OCI-LY7 (cell line): ENCODE results near the gene ELP1.

ENCODE experiments used
- EZH2phosphoT487 ChIP-seq: fragments of 200-600 bp; sonication (generic); IDR thresholded peaks from 2 replicates; pipeline ENCODE4 v1.6.1; 2018; ENCODE audit warnings: low read depth, borderline replicate concordance, mild to moderate bottlenecking, mixed run types, antibody characterized with exemption, low read length, moderate library complexity, mixed read lengths
- TF ChIP-seq, protein P1 (sequence below): fragments of 200-600 bp; sonication (generic); conservative IDR thresholded peaks from 2 replicates; pipeline ENCODE4 v1.5.1; 2014; ENCODE audit warnings: mild to moderate bottlenecking, antibody characterized with exemption, low read length, moderate library complexity, mixed read lengths

DNA sequence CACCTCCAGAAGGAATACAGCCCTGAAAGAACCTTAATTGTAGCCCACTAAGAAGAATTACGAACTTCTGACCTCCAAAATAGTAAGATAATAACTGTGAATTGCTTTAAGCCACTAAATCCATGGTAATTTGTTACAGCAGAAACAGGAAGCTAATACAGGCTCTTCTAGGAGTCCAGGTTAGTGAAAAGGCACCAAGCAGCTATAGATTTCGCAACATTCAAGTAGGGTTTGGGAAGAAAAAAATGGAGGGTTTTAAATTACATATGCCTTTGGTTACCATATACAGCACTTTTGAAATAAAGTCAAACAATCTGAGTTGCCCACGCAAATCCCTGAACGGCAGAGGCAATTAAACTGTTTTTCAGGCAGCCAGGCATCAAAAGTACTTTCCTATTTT lies 73.6 kb downstream of the ELP1 start:
- TF ChIP-seq, protein P1, sequence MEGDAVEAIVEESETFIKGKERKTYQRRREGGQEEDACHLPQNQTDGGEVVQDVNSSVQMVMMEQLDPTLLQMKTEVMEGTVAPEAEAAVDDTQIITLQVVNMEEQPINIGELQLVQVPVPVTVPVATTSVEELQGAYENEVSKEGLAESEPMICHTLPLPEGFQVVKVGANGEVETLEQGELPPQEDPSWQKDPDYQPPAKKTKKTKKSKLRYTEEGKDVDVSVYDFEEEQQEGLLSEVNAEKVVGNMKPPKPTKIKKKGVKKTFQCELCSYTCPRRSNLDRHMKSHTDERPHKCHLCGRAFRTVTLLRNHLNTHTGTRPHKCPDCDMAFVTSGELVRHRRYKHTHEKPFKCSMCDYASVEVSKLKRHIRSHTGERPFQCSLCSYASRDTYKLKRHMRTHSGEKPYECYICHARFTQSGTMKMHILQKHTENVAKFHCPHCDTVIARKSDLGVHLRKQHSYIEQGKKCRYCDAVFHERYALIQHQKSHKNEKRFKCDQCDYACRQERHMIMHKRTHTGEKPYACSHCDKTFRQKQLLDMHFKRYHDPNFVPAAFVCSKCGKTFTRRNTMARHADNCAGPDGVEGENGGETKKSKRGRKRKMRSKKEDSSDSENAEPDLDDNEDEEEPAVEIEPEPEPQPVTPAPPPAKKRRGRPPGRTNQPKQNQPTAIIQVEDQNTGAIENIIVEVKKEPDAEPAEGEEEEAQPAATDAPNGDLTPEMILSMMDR, result no peak
- TF ChIP-seq EZH2phosphoT487, result no peak
